Measurements from ENCODE around the gene NUDT3.

NUDT3 gene

DNA sequence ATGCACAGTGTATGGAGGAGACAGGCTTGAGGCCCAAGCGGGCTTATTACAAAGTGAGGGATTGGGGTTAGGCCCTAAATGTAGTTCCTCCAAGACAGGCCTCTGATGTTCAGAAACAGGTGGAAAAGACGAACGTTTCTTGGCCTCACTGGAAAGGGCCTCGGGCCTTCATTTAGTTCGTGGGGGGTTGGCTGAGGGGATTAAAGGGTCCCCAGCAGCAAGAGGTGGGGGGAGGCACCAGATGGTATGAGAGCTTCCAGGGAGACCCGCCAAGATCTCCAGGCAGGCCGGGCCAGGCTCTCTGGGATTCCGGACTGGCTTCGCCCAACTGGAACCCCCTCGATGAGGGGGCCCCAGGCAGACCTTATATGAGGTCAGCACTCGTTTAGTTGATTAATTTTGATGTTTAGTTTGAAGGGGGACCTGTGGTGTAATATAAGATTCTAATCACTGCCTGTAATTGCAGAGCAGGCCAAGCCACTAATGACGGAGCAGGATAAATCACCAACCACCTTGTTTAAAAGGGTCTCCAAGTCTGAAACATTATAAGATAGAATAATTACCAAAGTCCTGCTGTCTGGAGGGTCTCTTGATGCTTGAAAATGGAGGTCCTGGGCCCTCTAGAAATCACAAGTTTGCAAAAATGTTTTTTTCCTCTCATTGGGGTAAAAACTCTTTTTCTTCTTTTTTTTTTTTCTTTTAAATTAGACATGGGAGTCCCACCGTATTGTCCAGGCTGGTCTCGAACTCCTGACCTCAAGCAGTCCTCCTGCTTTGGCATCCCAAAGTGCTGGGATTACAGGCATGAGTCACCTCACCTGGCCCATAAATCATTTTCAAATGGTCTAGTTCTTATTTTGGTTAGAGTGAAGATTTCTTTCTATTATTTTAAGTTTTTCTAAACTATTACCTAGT, 153.6 kb downstream of the NUDT3 start:
- no peak for DNase-seq

DNA sequence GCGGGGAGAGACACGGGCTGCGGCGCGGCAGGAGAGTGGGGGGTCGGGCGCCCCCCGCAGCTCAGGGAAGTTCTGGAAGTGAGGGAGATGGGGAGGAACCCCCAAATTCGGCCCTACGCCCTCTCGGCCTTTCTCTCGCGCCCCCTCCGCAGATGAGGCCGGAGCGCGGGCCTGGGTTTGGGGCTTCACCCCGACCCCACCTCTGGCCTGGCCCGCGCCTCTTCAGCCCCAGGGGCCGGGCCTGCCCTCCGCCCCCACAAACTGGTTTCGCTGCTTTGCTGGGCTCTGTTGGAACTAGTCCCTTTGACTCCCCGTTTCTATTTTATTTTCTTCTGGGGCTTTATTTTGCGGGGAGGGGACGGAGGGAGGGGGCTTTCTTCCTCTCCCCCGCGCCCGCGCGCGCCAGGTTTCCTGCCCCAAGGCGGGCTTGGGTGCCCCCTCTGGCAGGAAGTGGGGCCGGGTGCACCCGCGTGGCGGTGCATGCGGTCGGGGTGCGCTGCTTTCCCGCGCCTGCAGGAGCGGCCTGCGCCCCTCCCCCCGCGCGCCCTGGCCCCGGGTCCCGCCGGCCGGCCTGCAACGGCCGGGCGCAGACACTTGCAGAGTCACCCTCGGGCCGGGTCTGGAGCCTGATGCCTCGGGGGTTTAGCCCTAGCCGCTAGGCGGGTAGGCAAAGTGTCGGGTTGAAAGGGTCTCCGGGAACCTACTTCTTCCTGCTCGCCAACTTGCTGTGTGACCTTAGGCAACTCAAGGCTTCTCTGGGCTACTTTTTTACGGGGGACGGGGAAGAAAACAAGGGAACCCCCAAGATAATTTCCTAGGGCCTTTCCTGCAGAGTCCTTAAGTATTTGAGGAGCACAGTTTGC, 154.5 kb downstream of the NUDT3 start:
- DNase-seq, result peak; percentile 73

DNA sequence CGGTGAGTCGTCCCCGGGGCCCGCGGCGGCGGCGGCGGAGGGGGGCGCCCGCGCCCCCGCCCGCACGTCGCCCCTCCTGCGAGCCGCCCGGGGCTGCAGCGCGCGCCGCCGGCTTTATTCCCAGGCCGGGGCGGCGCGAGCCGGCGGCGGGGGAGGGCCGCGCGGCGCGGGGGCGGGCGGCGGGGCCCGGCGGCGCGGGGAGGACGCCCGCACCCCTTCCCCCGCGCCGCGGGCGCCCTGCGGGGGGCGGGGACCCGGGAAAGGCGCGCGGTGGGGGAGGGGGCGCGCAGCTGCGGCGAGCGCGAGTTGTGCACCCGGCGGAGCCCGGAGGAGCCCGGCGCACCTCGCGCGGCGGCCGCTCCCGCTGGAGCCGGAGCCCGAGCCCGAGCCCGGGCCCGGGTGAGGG, 155.2 kb downstream of the NUDT3 start:
- DNase-seq, result no peak

DNA sequence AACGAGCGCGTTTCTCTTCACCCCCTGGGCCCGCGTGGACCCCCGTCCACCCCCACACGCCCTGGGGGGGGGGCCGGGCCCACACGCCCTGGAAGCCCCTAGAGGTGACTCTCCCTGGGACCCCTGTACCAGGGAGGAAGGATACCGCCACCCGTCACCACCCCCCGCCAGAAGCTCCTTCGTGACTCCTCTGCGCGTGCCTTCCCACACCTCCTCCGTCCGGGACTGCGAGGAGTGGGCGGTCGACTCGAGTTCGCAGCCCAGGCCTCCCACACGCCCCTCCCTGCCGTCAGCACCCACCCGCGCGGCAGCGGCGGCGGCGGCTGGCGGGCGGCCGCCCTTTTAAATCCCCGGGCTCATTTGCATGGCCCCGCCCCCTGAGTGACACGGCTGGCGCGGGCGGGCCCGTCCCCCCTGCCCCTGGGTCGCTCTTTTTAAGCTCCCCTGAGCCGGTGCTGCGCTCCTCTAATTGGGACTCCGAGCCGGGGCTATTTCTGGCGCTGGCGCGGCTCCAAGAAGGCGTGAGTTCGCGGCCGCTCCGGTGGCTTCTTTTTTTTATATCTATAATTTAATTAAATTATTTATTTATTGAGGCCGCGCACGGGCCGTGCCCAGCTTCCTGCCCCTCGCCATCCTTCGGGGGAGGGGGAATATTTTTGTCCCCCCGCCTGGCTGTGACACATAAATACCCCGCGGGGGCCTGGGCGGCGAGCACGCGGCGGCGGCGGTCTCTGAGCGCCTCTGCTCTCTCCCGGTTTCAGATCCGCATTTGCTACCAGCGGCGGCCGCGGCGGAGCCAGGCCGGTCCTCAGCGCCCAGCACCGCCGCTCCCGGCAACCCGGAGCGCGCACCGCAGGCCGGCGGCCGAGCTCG, 155.8 kb downstream of the NUDT3 start, which contains the start of gene HMGA1:
HMGA1 (plus strand) TSS at position 431 of the 873 bp plus-strand sequence. CDS start 3,908 bp downstream, outside the sequence.
- DNase-seq, result peak; percentile 84

DNA sequence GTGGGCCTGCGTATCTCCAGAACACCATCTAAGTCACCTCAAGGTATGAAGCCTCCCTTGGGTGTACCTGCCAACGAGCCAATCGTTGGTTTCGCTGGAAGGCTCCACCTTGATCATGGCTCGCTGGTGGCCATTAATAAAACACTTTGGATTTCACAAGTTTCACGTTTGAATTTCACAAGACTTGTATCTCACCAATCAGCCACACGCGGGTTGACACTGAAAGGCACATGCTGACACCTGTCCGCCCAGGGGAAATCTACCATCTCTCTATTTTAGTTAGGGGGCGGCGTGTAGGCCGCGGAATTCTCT, 156.4 kb downstream of the NUDT3 start:
- no peak for DNase-seq

DNA sequence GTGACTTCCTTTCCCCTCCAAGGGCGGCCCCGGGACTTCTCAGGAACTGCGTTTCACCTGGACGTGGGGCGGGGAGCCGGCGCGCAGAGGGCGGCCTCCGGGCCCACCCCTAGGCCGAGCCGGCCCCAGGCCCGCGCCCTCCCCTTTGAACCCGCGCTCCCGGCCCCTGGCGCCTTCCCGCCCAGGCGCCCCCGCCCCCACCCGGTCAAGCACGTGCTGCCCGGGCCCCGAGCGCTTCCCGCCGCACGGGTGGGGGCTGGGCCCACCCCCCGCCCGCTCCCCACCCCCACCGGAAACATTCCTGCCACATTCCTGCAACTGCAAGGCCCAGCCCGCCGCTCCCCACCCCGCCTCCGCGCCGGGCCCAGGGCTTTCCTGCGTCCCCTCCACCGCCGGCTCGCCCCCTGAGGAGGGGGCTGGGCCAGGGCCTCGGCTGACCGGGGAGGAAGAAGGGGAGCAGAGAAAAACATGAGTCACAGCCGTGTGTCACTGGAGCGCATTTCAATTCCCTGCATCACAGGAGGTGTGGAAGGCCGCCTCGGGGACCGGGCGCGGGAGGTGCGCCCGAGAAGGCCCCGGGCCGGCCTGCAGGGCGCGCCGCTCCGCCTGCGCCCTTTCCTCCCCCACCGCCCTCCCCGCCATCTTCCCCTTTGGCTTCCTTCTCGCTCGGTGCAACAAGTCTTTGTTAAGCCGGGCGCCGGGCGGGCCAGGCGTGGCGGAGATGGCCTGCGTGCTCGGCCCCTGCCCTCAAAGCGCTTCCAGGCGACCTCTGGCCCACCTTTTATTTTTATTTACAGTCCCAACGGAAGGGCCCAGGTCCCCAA, 156.9 kb downstream of the NUDT3 start:
- DNase-seq, result peak; percentile 92

DNA sequence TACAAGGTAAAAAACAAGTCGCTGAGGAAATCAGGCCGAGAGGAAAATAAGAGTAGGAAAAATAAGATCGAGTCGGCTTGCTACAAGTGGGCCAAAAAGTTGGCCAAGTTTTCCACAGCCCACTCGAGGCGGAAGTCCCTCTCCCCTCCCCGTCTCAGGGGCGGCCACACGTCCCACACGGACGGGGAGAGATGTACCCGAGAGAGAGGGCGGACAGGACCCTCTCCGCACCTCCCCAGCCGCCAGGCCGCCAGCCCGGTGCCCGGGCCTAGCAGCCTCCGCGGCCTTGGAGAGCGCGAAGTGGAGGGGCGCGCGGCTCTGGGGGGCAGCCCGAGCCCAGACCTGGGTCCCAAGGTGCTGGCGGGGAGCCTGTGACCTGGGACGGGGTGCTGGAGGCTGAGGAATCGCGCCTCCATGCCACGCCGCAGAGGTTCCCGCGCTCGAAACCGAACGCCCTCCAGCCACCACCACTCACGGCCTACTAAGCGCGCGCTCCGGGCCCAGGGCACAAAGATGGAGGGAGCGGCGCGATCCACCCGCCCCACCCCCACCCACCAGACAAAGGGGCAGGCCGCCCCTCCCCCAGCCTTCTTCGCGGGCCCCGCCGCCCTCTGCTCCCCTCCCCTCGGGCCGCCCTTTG, 157.7 kb downstream of the NUDT3 start:
- DNase-seq, result peak; percentile 69

DNA sequence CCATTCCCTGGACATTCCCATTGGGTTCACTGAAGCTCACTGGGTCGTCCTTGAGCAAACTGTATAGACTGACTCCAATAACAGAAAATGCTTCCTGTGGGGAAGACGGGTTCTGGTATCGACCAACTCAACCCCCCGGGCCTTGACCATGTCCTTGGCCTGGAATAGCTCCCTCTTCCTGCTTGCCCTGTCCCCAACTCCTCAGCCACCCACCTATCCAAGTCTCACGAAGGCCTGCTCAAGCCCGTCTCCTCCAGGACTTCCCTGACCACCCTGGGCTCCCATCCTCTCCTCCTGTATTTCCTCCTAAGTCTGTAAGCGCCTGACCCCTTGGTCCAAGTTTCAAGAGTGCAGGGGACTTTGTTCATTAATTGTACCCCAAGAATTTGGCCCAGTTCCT, 158.6 kb downstream of the NUDT3 start:
- DNase-seq, result no peak

DNA sequence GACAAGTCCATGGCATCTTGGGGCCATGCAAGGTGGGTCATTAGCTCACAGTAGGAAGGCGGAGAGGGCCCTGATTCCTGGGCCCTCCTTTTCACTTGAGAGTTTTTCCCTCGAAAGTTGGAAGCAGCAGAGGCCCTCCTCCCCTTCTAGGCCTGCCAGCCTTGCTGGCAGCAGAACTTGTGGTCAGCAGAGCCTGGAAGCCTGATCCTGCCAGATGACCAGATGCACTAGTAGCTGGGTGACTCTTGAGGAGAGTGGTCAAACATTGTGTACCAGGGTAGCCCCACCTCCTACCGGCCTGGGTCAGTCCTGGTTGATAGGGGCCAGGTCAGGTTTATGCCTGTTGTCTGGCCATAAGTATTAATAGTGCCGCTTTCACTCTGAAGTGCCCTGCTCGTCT, 159.6 kb downstream of the NUDT3 start:
- no peak for DNase-seq

DNA sequence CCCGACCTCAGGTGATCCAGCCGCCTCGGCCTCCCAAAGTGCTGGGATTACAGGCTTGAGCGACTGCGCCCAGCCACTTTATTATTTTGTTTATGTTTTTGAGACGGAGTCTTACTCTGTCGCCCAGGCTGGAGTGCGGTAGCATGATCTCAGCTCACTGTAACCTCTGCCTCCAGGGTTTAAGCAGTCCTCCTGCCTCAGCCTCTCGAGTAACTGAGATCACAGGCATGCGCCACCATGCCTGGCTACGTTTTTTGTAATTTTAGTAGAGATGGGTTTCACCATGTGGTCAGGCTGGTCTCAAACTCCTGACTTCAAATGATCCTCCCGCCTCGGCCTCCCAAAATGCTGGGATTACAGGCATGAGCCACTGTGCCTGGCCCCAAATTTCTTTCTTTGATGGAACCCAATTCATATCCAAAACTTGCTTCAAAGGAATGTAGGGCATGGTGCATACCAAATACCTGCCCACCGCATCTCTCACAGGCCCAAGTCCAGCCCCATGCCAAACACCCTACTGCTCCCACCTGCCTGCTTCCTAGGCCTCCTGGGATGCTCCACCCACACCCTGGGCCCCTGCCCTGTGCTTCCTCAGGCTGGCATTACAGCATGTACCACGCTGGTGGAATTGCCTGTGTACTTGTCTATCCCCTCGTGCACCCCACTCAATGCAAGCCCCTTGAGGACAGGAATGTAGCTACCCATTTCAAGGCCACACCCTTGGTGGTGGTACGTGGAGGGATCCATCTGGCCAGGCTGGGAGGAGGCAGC, 160.7 kb downstream of the NUDT3 start:
- no peak for DNase-seq

DNA sequence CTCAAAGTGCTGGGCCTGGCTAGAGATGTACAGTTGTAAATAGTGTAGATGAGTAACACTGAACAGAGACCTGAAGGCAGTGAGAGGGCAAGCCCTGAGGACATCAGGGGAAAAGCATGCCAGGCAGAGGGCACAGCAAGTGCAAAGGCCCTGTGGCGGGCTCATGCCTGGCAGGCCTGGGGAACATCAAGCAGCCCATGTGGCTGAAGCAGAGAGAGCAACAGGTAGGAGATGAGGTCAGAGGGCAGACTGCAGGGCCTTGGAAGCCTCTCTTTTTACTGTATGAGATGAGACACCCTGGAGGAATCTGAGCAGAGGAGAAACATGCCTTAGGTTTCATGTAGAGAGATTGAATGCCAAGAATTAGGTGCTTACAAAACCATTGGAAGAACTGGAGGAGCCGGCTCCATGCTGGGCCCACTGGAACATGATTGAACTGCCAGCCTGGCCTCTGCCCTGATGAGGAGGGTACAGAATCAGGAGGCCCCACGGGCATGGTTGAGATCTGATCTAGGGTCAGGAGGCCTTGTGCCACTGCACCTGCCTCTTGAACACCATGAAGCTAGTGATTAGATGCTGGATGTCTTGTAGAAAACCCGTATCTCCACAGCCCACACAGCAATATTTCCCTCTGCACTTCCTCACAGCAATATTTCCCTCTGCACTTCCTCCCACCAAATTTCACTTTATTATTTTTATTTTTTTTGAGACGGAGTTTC, 161.7 kb downstream of the NUDT3 start:
- DNase-seq, result no peak

DNA sequence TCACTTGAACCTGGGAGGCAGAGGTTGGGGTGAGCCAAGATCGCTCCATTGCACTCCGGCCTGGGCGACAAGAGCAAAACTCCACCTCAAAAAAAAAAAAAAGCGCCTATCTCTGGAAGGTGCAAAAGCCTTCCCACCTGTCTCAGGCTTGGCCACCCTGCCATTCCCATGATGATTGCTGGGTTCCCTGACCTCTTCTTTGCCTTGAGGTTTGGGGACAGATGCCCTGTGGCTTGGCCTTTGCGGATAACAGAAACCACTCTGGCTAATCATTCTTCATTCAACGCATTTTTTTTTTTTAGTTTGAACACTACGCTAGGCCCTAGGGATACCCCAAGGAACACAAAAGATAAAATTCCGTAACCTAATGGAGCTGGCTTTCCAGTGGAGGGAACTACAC, 162.6 kb downstream of the NUDT3 start:
- DNase-seq, result no peak
